Occipital lobe (tissue), 1 donor: ENCODE measurements around the gene SEC62. TPM values are rescaled to one million over a fixed set of nuclear protein-coding genes. Genes with fewer than 3 reads are reported as not detected.

ENCODE experiments used
- total RNA-seq: library from RNA; depleted of rRNA; stranded (reverse); fragments of >200 nt; gene quantifications from one replicate; pipeline ENCODE4 v1.2.3, GENCODE V29; 2014

SEC62 gene
- total RNA-seq, 1 donor from 2014 or later = 106 TPM

Other genes starting within 250 kb of the SEC62 start
- 102 TPM for gene TERC, start 201.7 kb upstream of the SEC62 start, total RNA-seq
- 3.3 TPM for gene ACTRT3, start 197.2 kb upstream of the SEC62 start, total RNA-seq
- 42.9 TPM for gene MYNN, start 193.4 kb upstream of the SEC62 start, total RNA-seq
- 0.31 TPM for gene LRRIQ4, start 153.9 kb upstream of the SEC62 start, total RNA-seq
- 8.1 TPM for gene LRRC34, start 153.9 kb upstream of the SEC62 start, total RNA-seq
- not detected for gene LRRC31, start 96.9 kb upstream of the SEC62 start, total RNA-seq
- gene SAMD7, start 55.2 kb upstream of the SEC62 start, total RNA-seq = not detected
- 2.5 TPM for gene GPR160, start 71.2 kb downstream of the SEC62 start, total RNA-seq
- 55.2 TPM for gene PHC3, start 214.9 kb downstream of the SEC62 start, total RNA-seq